Right lung (tissue), 10 donors: ENCODE measurements around the gene BLNK. TPM values are rescaled to one million over a fixed set of nuclear protein-coding genes. Genes with fewer than 3 reads are reported as not detected.
A peak's percentile ranks its signal among the peaks of the same experiment; 100 is the strongest.
"Not testable (repeated sequence)": the region's sequence is repeated elsewhere in the genome, so short reads cannot be mapped to it uniquely, and the experiment has no call there.

Experiments
- DNase-seq, 2 donors: peaks; one replicate each; pipeline ENCODE4 v3.0.0-alpha.2; 2013
- long read RNA-seq, 8 donors: transcript quantifications; one replicate each; lab custom pipeline, GENCODE V29; 2026
- polyA plus RNA-seq, 5 donors: library from polyadenylated mRNA; unstranded; fragments of 120-200 nt; gene quantifications; one replicate each; pipeline versions ENCODE4 v1.2.1 to v1.2.3, GENCODE V29; 2013; ENCODE audit warnings: inconsistent platforms in 1 of 5, low replicate concordance in 1 of 5; ENCODE audit not compliant: insufficient read length in 5 of 5, insufficient read depth in 1 of 5

Gene BLNK
- polyA plus RNA-seq: 10 to 100 TPM; 11.2 to 17.7 (median 16.9) TPM
- long read RNA-seq, donor 1, partial matches to known transcripts: 0 of 7 reads
- long read RNA-seq, donor 1, other reads (novel, unspliced or antisense): 0 of 7 reads
- long read RNA-seq, donor 2, partial matches to known transcripts: 0 of 1 reads
- long read RNA-seq, donor 2, other reads (novel, unspliced or antisense): 0 of 1 reads
- long read RNA-seq, donor 3: 0 reads
- long read RNA-seq, donor 4, partial matches to known transcripts: 0 of 1 reads
- long read RNA-seq, donor 4, other reads (novel, unspliced or antisense): 0 of 1 reads
- long read RNA-seq, donor 5, partial matches to known transcripts: 0 of 3 reads
- long read RNA-seq, donor 5, other reads (novel, unspliced or antisense): 0 of 3 reads
- long read RNA-seq, donor 6, partial matches to known transcripts: 0 of 3 reads
- long read RNA-seq, donor 6, other reads (novel, unspliced or antisense): 0 of 3 reads
- long read RNA-seq, donor 7: 0 reads
- long read RNA-seq, donor 8: 0 reads

GRCh38 chr10:96271016-96271815 lies at the start of gene BLNK:
Gene BLNK (minus strand): TSS chr10:96271569. CDS start chr10:96271398, 171 bp downstream.
- peak; percentile 85 to 88 for DNase-seq

GRCh38 chr10:96319754-96320474 lies 48.5 kb upstream of the BLNK start:
- DNase-seq: no peak

GRCh38 chr10:96317067-96317833 lies 45.9 kb upstream of the BLNK start:
- DNase-seq: no peak

GRCh38 chr10:96313344-96313743 lies 42.0 kb upstream of the BLNK start:
- DNase-seq: no peak

GRCh38 chr10:96311180-96311715 lies 39.9 kb upstream of the BLNK start:
- no peak for DNase-seq

DNA sequence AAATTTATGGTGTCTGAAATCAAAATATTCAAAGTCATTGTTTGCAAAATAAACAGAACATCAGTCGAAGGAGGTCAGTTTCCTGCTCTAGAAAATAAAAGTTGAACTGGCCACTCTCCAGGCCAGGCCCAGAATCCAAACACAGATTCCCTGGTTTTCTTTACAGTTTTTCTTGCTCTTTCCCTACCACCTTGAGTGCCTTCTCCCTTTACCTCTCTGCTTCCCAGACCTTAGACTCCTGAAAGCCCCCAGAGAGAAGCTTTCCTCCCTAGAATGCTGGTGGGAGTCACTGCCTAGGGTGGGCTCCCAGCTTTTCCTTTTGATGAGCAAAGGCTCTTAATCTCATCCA lies 38.9 kb upstream of the BLNK start:
- no peak for DNase-seq

GRCh38 chr10:96309628-96310320 lies 38.4 kb upstream of the BLNK start:
- no peak for DNase-seq

DNA sequence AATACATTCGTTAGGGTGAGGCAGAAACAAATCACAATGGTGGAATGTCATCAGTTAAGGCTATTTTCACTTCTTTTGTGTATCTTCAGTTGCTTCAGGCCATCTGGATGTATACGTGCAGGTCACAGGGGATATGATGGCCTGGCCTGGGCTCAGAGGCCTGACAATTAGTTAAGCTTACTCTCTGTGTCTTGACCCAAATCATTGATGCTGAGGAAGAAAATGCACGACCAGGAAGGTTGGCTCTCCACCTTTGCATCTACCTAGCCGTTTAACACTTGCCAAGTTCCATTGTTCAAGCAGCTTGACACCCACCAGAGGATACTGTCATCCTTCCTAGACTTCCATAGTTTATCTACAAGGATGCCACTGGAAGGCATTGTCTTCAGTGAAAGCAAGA lies 37.5 kb upstream of the BLNK start:
- not testable (repeated sequence) for DNase-seq

DNA sequence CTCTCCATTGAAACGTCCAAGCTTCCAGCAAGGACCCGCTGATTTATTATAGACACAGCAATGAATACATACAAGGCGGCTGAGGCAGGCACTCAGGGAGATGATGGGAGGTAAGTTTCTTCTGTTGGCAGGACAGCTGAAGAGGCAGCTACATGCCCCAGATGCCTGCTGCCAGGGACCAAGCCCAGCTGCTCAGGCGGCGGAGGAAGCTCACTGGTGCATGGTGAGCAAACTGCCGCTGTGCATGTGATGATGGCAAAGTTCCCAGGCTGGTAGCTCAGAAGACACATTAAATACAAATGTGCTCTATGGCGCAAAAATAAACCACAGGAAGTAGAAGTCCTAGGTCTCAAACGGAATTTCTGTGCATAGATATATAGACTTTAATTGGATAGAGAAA lies 35.1 kb upstream of the BLNK start:
- no peak for DNase-seq

- DNase-seq: no peak
These were observed 33.6 kb upstream of the BLNK start for GRCh38 chr10:96305019-96305418.

- no peak for DNase-seq
These were observed 32.9 kb upstream of the BLNK start, which contains the start of gene DNTT for GRCh38 chr10:96304230-96304629. Gene DNTT (plus strand): TSS chr10:96304434. CDS start chr10:96304498, 64 bp downstream.

- DNase-seq: no peak
These were observed 30.2 kb upstream of the BLNK start for GRCh38 chr10:96301616-96302015.

GRCh38 chr10:96299383-96299782 lies 28.0 kb upstream of the BLNK start:
- no peak for DNase-seq

DNA sequence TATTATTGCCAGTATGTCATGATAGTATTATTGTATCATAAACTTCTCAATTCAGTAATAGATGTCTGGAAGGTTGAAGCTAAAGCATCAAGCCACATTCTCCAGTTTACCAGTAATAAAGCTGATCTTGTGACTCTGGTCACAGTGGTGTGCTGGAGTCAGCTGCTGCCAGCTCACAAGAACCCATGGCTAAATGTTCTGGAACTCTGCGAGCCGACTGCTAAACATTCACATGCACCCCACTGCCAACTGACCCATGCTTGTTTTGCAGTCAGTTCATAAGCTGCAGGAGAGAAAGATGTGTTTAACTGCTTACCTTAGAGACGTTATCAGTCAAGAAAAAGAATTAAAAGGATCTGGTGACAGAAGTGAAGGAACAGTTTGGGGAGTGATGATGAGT lies 27.0 kb upstream of the BLNK start:
- DNase-seq: no peak

DNA sequence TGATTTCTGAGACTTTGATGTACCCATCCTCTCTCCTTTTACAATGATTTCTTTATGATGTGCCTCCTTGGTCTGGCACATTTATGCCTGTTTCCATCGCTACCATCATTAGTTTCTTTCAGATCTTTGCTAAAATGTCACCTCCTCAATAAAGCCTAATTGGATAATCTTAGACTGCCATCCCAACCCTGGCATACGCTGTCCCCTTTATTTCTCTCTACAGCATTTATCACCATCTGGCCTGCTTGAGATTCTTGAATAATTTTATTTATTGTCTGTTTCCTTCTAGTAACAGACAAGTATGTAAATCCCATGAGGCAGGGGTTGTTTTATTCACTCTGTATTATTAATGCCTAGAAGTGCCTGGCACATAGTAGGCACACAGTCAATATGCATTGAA lies 26.1 kb upstream of the BLNK start:
- DNase-seq: no peak

DNA sequence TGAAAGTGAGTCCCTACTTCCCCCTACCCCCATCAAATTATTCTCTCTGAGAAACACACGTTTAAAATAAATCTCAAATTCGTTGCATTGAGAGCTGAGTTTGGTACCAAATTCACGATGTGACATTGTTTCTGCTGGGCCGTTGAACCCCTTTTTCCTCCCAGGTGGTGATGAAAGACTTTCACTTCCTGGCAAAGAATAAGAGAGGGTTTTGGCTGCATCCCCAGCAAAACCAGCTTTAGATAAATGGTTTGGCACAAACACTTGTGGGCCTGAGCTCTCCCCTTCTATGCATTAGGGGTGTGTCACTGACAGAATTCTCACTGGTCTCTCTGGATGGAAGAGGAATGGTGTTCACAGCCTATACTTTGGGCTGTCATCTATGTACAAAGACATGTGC lies 24.1 kb upstream of the BLNK start:
- DNase-seq: no peak

- DNase-seq: peak in 1 of 2 donors; percentile 46
These were observed 21.9 kb upstream of the BLNK start for GRCh38 chr10:96292971-96293920.

DNA sequence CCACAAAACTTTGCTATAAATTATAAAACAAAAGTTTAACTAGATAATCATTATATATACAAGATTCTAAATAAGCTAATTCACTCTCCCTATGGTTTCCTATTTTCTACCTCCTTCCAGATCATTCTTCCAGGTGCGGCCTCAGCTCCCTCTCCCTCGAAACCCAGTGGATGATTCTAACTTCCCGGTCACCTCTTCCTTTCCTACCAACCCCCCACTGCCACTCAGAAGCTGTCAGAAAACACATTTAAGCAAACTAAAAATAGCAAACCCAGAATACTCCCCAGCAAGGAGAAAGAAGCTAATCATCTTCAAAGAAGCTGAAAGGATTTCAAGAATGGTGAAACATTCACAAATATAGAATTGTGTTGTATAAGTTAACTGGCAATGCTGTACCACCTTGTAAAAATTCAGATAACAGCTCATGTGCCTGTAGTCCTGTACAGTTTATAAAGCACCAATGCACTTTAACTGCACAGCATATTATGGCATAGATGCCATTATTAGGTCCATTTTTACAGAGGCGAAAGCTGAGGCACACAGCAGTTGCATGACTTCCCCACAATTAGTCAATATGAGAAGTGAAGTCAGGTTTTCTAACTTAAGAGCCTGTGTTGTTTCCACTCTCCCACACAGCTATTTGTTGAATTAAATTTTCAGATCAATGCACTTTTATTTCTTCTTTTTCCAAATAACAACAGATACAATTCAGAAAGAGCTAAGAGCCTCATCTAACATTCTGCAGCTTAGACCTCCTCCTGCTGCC lies 19.2 kb upstream of the BLNK start:
- no peak for DNase-seq
